ENCODE results near the gene PSG1.
"Not testable (repeated sequence)": the region's sequence is repeated elsewhere in the genome, so short reads cannot be mapped to it uniquely, and the experiment has no call there.

The PSG1 gene

GRCh38 chr19:42879613-42880012 is at the start of gene PSG1:
Gene PSG1 (minus strand): TSS chr19:42879713. CDS start chr19:42879581, 132 bp downstream.
- no peak for DNase-seq

GRCh38 chr19:42928896-42929295 is 49.4 kb upstream of the PSG1 start:
- DNase-seq: no peak

DNA sequence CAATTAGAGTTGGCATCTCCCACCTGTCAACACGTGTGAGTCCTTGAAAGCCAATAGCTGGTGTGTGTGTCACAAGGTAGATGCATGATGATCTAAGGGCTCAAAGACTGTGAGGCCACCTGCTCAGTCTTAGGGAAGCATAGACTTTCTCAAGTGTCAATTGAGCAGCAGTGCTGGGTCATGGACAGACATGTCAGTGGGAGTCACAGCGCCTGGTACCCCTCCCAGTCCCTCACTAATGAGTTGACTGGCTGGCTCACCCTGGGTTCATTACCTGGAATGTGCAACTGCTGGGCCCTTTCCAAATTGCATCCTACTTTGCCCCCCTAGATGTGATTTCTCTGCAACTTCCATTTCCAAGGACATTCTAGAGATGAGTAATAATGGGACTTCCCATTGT is 47.3 kb upstream of the PSG1 start:
- no peak for DNase-seq

DNA sequence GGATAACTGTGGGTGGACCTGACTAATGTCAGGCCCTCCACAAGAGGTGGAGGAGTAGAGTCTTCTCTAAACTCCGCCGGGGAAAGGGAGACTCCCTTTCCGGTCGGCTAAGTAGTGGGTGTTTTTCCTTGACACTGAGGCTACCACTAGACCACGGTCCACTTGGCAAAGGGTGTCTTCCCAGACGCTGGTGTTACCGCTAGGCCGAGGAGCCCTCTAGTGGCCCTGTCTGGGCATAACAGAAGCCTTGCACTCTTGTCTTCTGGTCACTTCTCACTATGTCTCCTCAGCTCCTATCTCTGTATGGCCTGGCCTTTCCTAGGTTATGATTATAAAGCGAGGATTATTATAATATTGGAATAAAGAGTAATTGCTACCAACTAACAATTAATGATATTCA is 43.6 kb upstream of the PSG1 start:
- peak in 4 of 14 donors; percentile 0 to 2 (median 0) for DNase-seq

DNA sequence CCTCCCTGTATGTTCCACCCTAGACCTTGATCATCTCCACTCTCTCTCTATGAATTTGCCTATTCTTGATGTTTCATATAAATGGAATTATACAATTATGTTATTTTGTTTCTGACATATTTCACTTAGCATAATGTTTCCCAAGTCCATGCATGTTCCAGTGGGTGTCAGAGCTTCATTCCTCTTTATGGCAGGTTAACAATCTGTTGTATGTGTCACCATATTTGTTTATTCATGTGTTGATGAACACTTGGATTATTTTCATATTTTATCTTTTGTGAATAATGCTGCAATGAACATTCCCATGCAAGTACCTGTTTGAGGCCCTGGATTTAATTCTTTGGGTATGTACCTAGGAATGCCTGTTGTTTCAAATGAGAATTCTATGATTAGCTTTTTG is 41.5 kb upstream of the PSG1 start:
- DNase-seq: not testable (repeated sequence)

DNA sequence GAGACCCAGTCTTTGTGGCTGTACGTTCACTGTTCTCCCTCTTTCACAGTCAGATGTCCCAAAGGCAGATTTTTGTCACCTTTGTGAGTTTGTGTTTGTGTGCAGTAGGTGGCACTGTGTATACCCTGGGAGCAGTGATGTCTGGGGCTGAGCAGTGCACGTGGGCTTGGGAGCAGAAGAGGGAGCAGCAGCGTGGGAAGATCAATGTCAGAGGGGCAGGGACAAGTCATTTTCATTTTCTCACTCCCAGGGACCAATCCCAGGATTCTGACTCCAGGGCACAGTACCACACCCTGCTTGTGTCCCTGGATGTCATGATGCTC is 40.2 kb upstream of the PSG1 start:
- DNase-seq: no peak

GRCh38 chr19:42919070-42919756 is 39.7 kb upstream of the PSG1 start:
- not testable (repeated sequence) for DNase-seq

GRCh38 chr19:42918377-42919069 is 39.0 kb upstream of the PSG1 start:
- DNase-seq: not testable (repeated sequence)

- DNase-seq: not testable (repeated sequence)
Measured at GRCh38 chr19:42917634-42918033, 38.1 kb upstream of the PSG1 start, which contains the start of gene PSG6. Gene PSG6 (minus strand): TSS chr19:42917894. CDS start chr19:42917792, 102 bp downstream.

- not testable (repeated sequence) for DNase-seq
Measured at GRCh38 chr19:42916931-42917330, 37.4 kb upstream of the PSG1 start.

- DNase-seq: not testable (repeated sequence)
Measured at GRCh38 chr19:42913516-42913915, 34.0 kb upstream of the PSG1 start.

DNA sequence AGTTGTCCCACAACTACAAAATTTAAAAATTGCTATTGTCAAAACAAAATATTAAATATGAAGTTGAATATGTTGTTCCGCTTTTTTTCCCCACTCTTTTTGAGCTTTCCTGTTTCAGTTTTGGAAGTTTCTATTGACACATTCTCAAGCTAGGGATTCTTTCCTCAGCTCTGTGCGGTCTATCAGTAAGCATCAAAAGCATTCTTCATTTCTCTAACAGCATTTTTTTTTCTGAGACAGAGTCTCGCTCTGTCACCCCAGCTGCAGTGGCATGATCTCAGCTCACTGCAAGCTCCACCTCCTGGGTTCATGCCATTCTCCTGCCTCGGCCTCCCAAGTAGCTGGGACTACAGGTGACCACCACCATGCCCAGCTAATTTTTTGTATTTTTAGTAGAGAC is 33.4 kb upstream of the PSG1 start:
- not testable (repeated sequence) for DNase-seq

DNA sequence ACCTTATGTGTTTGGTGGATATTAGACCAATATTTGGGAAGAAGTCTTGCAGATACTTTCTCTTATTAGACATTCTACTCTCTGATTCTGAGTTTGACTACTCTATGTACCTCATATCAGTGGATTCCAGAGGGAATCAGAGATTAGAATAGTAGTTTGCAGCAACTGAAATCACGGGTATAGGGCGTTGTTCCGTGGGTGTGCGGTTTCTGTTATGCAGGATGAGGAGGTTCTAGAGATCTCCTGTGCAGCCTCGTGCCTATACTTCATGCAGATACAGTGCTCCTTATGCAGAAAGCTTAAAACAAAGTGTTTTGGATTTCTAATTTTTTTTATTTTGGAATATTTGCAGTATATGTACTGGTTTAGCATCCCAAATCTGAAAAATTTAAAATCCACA is 32.2 kb upstream of the PSG1 start:
- not testable (repeated sequence) for DNase-seq

- DNase-seq: not testable (repeated sequence)
Measured at GRCh38 chr19:42906162-42906561, 26.6 kb upstream of the PSG1 start.

GRCh38 chr19:42900561-42900960 is 21.0 kb upstream of the PSG1 start:
- DNase-seq: not testable (repeated sequence)

- DNase-seq: not testable (repeated sequence)
Measured at GRCh38 chr19:42899674-42900073, 20.2 kb upstream of the PSG1 start.

- not testable (repeated sequence) for DNase-seq
Measured at GRCh38 chr19:42899110-42899509, 19.6 kb upstream of the PSG1 start.

GRCh38 chr19:42898656-42899055 is 19.1 kb upstream of the PSG1 start:
- not testable (repeated sequence) for DNase-seq

DNA sequence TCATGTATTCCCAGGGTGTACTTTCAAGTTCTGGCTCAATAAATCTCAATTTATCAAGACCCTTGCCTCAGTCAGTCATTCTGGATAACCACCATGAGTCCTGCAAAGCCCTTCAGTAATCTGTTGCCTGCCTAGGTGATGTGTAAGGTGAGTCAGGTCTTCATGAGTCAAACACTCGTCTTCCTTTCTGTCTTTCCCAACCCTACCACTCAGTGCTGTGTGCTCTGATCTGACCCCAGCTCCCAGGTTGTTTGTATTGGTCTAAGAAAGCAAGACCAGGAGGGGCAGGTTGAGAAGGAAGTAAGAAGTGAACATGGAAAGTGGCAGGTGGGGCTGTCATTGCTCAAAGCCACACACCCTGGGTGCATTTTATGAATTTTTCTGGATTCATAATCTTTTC is 18.2 kb upstream of the PSG1 start:
- DNase-seq: not testable (repeated sequence)

GRCh38 chr19:42890446-42890845 is 10.9 kb upstream of the PSG1 start:
- not testable (repeated sequence) for DNase-seq

GRCh38 chr19:42887876-42888445 is 8.4 kb upstream of the PSG1 start:
- not testable (repeated sequence) for DNase-seq

DNA sequence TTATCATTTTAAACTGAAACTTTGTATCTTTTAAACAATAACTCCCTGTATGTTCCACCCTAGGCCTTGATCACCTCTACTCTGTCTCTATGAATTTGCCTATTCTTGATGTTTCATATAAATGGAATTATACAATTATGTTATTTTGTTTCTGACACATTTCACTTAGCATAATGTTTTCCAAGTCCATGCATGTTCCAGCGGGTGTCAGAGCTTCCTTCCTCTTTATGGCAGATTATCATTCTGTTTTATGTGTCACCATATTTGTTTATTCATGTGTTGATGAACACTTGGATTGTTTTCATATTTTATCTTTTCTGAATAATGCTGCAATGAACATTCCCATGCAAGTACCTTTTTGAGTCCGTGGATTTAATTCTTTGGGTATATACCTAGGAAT is 3.2 kb upstream of the PSG1 start:
- DNase-seq: not testable (repeated sequence)

DNA sequence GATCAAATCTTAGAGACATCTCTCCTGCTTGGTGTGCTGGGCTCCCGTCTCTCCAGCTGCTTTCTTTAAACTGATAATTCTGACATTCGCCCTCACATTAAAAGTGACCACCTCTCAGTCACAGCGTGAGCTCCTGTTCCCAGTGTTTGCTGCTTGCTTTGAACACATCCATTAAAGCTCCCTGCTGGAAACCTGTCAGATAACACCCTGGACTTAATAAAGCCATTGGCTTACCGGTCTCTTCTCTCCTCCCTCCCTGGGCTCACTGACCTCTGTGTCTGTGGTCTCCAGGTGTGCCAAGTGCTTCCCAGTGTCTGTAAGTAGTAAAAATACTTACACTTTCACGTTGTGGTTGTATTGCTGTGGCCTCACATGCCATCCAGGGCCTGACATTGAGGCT is 2.5 kb upstream of the PSG1 start:
- not testable (repeated sequence) for DNase-seq

DNA sequence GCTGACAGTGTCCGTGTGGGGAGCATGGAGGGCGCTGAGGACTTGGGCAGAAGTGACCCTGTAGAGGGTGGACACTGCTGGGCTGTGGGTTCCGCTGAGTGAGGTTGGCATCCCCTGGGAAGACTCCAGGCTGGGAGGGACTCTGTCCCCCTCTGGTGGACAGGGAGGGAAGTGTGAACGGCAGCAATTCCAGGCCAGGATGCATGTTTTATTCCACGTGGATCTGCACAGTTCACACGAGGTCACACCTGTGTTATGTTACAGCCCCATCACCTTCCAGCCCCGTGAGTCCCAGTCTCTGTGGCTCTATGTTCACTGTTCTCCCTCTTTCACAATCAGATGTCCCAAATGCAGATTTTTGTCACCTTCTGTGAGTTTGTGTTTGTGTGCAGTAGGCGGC is 1.8 kb upstream of the PSG1 start:
- not testable (repeated sequence) for DNase-seq
